LHCN-M2 (cell line): ENCODE measurements around the gene ANKRD10. TPM values are rescaled to one million over a fixed set of nuclear protein-coding genes. Genes with fewer than 3 reads are reported as not detected.
"Not testable (repeated sequence)": the region's sequence is repeated elsewhere in the genome, so short reads cannot be mapped to it uniquely, and the experiment has no call there.

ENCODE experiments used
- DNase-seq: peaks from one replicate; pipeline ENCODE4 v3.0.0-alpha.2; 2012; ENCODE audit warnings: low read depth
- total RNA-seq: library from RNA; depleted of rRNA; stranded (reverse); fragments of >200 nt; gene quantifications from 2 replicates; pipeline ENCODE4 v1.2.3, GENCODE V29; 2014

The ANKRD10 gene
- total RNA-seq, 1 experiment from 2014 or later: 510 TPM

DNA sequence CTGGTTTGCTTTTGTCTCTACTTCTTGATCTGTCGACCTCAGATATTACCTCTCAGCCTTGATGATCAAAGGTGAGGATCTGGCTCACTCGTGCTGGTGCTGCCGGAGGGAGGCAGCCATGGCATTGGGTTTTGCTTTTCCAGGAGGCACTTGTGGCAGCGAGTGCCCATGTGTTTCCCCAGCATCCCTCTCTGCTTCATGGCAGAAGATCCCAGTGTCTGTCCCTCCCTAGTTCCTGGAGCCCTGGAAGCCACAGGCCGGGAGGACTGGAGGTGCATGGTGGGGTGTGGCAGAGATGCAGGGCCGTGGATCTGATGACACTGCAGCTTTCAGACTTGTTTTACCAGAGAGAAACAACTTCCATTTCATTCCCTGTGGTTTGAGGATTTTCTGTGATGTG is 47.5 kb downstream of the ANKRD10 start:
- DNase-seq: no peak

DNA sequence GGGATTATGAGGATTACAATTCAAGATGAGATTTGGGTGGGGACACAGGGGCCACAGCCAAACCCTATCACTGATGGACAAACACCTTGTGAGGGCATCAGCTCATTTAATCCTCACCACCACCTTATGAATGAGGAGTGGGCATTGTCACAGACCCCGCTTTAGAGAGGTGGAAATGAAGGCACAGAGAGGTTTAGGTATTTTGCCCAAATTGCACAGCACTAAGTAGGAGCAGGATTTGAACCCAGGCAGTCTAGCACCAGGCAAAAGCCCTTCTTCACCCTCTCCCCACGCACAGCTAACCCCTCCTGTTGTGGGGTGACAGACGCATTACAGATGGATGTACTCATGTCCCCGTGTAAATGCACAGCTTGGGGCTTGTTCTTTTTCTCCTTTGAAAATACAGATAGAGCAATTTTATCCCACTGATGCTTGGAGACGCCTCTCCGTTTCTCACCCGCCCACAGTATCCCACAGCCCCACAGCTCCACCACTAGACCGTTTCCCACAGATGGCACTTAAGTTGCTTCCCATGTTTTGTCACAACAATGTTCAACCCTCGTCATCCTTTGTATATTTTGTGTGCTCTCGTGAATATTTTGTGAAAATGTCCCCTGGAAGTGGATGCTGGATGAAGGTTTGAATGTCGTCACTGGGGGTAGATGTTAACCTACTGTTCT is 48.2 kb downstream of the ANKRD10 start:
- DNase-seq: no peak

DNA sequence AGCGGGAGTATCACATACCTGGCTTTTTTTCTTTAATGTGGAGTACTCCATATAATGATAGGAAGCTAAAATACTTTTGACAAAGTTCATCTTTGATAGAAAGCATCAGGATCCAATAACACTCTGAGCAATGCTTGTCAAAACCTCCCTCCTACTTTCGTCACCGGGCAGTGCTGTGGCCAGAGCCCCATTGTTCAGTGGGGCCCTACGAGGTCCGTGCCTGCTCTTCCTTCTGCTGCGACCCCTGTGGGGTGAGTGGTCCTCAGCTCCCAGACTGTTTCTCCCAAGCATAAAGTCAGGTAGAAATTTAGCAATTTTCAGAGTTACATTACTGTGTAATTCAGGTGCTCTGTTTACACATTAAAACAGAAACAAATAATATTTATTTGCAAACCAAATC is 51.2 kb downstream of the ANKRD10 start:
- no peak for DNase-seq

DNA sequence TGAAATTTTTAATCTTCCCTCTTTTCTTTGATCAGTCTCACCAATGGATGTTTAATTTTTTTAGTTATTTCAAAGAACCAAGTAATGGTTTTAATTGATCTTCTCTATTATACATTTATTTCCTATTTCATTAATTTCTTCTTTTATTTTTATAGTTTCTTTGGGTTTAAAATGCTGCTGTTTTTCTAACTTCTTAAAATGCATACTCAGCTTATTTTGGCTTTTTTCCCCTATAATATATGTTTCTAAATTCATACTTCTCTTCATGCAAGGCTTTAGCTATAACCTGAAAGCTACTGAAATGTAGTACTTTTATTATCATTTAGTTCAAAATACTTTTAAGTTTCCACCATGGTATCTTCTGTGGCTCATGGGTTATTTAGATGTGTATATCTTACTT is 53.9 kb downstream of the ANKRD10 start:
- DNase-seq: no peak

DNA sequence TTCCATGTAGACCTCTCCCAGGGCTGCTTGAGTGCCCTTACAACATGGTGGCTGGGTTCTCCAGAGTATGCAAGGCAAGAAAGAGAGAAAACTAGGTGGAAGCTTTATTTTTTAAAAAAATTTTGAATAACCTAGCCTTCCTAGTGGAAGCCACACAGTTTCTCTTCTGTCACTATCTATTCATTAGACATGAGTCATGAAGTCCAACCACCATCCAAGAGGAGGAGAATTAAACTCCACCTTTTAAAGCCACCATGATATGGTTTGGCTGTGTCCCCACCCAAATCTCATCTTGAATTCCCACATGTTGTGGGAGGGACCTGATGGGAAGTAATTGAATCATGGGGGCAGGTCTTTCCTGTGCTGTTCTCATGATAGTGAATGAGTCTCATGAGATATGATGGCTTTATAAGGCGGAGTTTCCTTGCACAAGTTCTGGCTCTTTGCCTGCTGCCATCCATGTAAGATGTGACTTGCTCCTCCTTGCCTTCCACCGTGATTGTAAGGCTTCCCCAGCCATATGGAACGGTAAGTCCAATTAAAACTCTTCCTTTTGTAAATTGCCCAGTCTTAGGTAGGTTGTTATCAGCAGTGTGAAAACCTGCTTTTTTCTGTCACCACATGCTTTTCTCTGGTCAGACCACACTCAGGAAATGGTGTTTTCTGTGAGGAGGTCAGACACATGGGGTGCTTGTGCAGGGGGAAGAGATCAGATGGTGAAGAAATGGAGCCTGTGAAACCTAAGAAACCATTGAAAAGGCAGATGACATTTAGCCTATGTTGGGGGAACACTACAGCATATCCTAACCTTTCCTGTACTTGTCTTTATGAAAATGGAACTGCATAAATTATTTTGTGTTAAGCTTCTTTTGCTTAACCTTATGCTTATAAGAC is 57.7 kb downstream of the ANKRD10 start:
- DNase-seq: no peak

DNA sequence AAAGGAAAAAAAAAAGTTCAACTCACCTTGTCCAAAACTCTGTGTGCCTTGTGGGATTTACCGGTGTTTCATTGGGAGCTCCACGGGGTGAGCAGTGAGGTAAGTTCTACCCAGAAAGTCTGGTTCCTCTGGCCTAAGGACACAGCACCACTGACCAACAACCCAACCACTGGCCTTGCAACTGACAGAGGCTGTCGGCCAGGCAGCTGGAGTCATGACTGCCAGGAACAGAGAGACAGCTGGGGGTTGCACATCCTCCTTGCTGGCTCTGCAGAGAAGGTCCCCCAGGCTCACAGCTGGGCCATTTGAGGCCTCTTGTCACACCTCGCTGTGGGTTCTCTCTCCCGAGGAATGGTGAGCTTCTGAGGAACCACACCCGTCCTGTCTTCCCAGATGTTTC is 59.5 kb downstream of the ANKRD10 start:
- no peak for DNase-seq

DNA sequence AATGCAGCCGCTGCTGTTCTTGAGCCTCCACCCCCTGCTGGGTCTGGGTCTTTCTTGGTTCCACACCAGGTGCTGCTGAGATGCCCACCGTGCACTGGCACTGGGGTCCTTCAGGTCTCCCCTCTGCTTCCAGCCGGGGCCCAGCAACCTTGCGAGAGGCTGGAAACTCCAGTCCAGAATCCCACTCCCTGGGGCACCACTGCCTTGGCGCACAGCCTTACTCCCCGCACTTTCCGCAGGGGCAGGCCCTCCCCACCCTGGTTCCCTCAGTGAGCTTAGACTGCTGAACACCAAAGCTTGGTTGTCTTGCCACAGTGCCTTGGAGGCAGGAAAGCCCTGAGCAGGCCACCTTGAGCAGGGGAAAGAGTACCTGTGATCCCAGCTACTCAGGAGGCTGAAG is 60.0 kb downstream of the ANKRD10 start:
- no peak for DNase-seq

DNA sequence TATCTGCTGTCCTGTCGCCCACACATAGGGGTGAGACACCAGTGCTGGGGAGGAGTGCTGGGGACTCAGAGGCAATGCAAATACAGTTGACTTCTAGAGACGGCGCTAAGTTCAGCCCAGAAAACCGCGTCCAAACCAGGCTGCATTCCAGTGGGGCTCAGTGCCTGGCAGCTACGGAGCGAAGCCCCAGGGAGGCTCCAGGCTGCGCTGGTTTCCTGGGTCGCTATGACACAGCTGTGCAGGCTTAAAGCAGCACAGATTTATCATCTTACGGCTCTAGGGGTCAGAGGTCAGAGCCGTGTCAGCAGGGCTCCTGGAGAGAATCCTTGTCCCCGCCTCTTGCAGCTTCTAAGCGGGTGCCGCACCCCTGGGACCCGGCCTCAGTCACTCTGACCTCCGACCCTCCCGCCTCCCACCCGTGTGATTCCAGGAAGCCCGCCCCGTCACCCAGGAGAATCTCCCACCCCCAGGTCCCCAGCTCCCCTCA is 61.6 kb downstream of the ANKRD10 start:
- peak; percentile 56 for DNase-seq

DNA sequence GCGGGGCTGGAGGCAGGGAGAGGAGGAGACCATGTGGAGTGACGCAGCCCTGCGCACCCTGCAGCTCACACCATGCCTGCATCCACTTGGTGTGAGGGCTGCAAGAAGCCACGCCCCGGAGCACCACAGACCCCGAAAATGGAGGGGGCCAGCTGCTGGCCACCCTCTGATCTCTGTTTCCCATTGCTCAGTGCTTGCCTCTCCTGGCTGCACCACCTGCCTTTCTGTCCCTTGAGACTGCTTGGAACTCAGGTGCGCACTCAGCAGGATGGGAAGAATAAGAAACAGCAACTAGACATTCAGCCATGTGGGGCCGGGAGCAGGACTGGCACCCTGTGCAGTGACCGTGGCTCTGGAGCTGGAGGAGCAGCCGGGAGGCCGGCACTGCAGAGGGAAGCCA is 64.0 kb downstream of the ANKRD10 start:
- DNase-seq: no peak

DNA sequence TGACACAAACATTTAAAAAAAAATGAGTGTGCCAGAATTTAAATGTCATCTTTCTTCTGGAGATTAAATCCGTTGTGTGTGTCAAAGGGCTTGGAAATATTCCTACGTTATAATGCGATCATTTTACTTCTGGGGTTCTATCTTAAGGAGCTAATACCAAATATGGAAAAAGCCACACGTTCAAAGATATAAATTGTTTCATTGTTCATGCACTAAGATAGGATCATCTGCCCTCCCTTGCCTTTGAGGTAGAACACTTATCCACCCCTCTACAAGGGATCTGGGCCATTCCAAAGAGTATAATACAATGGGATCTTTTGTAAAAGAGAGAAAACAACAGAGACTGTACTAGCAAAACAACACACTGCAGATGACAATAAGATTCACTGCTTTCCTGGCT is 64.9 kb downstream of the ANKRD10 start:
- no peak for DNase-seq

DNA sequence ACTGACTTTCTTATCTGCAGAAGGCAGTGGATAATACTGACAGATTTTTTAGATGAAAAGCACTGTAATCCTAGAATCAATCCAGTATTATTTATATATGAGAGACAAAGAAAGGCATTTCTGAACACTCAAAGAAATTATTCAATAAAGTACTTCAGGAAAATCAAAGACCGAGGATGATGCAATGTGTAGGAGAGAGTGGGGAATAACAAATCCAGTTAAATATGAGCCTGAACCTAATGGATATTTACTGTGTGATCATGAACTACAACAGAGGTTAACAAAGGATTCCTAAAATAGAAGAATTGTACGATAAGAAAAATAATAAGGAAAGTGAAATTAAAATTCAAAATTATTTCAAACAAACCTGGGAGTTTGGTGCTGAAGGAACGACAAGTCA is 69.3 kb downstream of the ANKRD10 start:
- no peak for DNase-seq

DNA sequence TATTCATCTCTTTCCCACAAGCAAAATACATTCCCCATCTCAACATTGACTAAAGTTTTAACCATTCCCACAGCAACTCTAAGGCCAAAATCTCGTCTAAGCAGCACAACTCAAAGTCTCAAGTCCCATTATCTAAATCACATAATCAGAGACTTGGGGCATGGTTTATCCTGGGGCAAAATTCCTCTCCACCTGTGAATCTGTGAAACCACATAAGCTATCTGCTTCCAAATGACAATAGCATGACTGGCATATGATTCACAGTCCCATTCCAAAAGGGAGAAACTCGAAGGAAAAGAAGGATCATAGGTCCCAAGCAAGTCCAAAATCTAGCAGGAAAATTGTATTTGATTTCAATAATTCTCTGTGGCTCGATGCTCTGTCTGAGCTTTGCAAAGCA is 73.0 kb downstream of the ANKRD10 start:
- peak; percentile 43 for DNase-seq

DNA sequence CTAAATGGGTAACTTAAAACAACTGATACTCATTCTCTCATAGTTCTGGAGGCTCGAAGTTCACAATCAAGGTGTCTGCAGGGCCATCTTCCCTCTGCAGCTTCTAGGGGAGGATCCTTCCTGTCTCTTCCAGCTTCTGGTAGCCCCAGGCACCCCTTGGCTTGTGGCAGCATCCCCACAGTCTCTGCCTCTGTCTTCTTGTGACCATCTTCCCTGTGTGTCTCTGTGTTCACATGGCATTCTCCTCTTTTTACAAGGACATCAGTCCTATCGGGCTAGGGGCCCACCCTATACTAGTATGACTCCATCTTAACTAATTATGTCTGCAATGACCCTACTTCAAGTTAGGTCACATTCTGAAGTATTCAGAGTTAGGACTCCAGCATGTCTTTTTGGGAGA is 73.5 kb downstream of the ANKRD10 start:
- DNase-seq: no peak

DNA sequence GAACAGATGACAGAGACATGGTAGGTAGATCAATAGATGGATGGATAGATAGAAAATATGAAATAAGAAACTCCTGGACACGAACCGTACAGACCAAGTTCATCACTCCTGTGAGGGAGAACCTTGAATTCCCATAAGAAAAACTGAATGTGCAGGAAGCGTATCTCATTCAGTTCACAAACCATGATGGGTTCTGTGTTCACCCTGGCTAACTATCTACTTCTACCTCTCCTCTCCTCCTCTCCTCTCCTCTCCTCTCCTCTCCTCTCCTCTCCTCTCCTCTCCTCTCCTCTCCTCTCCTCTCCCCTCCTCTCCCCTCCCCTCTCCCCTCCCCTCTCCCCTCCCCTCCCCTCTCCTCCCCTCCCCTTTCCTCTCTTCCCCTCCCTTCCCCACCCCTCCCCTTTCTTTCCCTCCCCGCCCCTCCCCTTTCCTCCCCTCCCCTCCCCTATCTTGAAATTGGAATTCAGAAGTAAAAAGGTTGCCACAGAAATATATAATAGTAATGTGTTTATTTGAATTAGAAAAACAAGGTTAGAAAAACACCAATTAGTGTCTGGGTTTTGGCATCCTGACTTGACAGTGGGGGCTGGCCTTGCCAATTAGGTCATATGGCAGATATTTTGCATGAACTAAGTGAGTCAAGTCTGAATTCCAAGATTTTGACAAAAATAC is 75.9 kb downstream of the ANKRD10 start:
- DNase-seq: no peak

DNA sequence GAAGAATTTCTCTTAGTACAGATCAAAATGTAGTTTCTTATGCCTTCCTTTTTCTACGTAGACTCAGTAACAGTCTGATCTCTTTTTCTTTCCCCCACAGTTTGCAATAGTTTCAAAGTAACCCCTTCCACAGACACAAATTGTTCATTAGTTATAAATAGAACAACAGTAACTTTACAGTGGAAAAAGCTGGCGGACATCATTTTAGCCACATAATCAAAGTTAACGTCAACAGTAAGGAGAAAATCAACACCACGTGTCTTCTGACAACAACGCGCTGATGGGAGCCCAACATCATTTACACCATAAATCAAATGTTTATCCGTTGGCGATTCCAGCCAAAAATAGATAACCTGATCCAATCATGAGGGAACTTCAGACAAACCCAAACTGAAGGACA is 76.8 kb downstream of the ANKRD10 start:
- no peak for DNase-seq

DNA sequence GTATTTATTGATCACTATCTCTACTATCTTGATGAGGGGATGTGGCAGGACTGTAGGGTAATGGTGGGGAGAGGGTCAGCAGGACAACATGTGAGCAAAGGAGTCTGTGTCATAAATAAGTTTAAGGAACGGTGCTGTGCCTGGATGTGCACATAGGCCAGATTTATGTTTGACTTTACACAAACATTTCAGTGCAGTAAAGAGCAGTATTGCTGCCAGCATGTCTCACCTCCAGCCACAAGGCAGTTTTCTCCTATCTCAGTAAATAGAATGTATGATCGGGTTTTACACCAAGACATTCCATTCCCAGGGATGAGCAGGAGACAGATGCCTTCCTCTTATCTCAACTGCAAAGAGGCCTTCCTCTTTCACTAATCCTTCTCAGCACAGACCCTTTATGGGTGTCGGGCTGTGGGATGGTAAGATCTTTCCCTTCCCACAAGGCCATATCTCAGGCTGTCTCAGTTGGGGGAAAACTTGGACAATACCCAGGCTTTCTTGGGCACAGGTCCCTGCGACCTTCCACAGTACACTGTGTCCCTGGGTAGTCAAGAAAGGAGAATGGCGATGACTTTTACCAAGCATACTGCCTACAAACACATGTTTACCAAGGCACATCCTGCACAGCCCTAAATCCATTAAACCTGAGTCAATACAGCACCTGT is 77.3 kb downstream of the ANKRD10 start:
- not testable (repeated sequence) for DNase-seq

DNA sequence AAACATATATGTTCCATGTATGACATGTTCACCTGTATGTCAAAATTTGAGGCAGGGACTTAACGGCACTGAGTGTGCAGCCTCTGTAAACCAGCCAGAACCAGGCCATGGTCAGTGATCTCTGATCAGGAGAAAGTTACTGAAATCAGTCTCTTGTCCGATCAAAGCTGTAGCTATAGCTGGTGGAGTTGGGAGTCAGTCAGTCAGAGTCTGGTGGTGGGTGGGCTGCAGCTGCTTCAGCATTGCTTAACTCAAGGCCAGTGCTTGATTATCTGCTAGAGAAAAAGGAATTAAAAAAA is 78.3 kb downstream of the ANKRD10 start:
- no peak for DNase-seq

DNA sequence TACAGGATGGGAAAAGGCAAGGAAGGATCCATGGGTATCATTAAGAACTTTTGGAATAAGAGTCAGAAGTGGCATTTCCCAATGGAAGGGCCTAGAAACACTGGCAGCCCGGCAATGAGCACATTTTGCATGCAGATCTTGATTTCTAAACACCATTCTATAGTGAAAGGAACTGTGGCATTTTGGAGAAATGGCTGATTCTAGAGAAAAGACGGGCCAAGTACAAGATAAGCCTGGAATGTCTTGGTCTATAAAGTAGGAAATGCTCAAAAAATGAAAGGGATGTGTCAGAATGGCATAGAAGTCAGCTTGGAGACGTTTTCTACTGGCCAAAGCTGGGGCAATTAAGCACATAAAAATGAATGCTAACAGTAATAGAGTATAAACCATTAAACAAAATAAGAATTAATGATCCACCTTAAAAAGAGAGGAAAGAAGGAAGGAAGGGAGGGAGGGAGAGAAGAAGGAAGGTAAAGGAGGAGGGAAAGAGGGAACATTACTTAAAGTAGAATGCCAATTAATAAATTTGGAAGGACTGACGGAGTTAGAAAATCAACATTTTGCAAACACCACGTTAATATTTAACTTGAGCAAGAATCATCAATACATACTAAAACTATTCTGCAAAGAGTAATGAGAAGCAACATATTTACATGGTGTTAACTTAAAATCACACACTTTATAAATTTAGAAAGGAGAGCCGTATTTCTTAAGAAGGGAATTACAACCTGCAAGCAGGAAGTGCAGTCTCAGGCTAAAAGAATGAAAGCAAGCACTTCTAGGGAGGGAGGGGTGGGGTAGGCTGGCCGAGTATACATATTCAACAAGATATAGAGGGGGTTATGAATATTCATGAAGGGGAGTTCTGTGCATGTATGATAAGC is 78.9 kb downstream of the ANKRD10 start:
- DNase-seq: no peak

DNA sequence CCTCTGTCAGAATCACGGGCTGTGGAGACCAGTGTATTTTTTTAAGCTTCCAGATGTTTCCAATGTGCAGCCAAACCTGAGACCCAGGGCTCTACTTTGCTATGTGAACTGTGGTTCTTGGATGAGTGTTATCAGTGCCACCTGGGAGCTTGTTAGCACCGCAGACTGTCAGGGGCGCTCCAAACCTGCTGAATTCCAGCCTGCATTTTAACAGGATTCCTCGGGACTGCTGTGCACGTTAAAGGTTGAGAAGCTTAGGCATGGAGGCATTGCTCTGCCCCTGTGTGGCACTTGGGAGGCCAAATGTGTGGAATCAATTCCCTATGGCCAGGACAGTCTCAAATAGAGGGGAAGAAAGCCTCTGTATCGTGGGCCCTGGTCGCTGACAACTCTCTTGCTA is 80.3 kb downstream of the ANKRD10 start:
- DNase-seq: no peak

DNA sequence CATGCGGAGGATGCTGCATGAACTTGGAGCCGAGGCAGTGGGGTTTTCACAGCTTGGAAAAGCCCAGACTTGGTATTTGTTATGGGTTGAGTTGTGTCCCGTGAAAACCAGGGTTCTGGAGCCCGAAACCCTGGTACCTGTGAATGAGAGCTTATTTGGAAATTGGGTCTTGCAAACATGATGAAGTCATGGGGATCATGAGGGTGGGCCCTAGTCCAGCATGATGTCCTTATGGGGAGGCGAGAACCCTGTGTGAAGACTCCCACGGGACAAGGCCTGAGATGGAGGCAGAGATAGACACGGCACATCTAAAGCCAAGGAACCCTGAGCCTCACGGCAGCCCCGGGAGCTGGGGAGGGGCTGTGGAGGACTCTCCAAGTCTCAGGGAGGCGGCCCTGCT is 82.3 kb downstream of the ANKRD10 start:
- DNase-seq: no peak

DNA sequence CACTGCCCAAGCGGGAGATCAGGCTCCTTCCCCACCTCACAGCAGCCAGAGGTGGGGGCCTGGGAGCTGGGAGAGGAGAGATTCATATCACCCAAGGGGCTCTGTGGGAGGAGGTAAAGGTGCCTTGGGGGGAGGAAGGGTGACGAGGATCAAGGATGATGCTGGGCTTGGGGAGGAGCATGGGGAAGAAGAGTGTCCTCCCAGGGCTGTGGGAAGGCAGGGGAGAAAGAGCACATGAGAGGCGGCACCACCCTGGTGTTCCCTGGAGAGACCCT is 82.7 kb downstream of the ANKRD10 start:
- no peak for DNase-seq
